ENCODE results near the gene RFX7. TPM values are rescaled to one million over a fixed set of nuclear protein-coding genes. Genes with fewer than 3 reads are reported as not detected.

RFX7 gene
- polyA plus RNA-seq, 3 donors: 22.0 to 25.3 (median 24.0) TPM

GRCh38 chr15:56052395-56053045, 191.2 kb downstream of the RFX7 start:
- DNase-seq (ENCODE audit: low read depth in 3 of 3, low spot score in 2 of 3): no peak

- DNase-seq (ENCODE audit: low read depth in 3 of 3, low spot score in 2 of 3): no peak
These were observed 192.0 kb downstream of the RFX7 start for GRCh38 chr15:56051676-56052075.

GRCh38 chr15:56049577-56049976, 194.1 kb downstream of the RFX7 start:
- DNase-seq (ENCODE audit: low read depth in 3 of 3, low spot score in 2 of 3): no peak

GRCh38 chr15:56047354-56047753, 196.3 kb downstream of the RFX7 start:
- DNase-seq (ENCODE audit: low read depth in 3 of 3, low spot score in 2 of 3): no peak

- no peak for DNase-seq (ENCODE audit: low read depth in 3 of 3, low spot score in 2 of 3)
These were observed 198.5 kb downstream of the RFX7 start for GRCh38 chr15:56045068-56045748.

- no peak for DNase-seq (ENCODE audit: low read depth in 3 of 3, low spot score in 2 of 3)
These were observed 200.4 kb downstream of the RFX7 start for GRCh38 chr15:56042982-56043980.

- no peak for DNase-seq (ENCODE audit: low read depth in 3 of 3, low spot score in 2 of 3)
These were observed 201.2 kb downstream of the RFX7 start for GRCh38 chr15:56042498-56042897.

- no peak for DNase-seq (ENCODE audit: low read depth in 3 of 3, low spot score in 2 of 3)
These were observed 201.6 kb downstream of the RFX7 start for GRCh38 chr15:56042031-56042430.

- peak in 2 of 3 donors; percentile 10 to 13 for DNase-seq (ENCODE audit: low read depth in 3 of 3, low spot score in 2 of 3)
These were observed 203.3 kb downstream of the RFX7 start for GRCh38 chr15:56040081-56041035.

- no peak for DNase-seq (ENCODE audit: low read depth in 3 of 3, low spot score in 2 of 3)
These were observed 205.0 kb downstream of the RFX7 start for GRCh38 chr15:56038707-56039106.

- DNase-seq (ENCODE audit: low read depth in 3 of 3, low spot score in 2 of 3): no peak
These were observed 205.7 kb downstream of the RFX7 start for GRCh38 chr15:56038015-56038414.

Other genes starting within 250 kb of the RFX7 start
- gene TEX9, start 121.5 kb upstream of the RFX7 start, polyA plus RNA-seq (ENCODE audit: insufficient read length in 3 of 3): 10 to 100 TPM; 24.2 to 35.0 (median 33.0) TPM
- gene MNS1, start 221.3 kb upstream of the RFX7 start, polyA plus RNA-seq (ENCODE audit: insufficient read length in 3 of 3): 10 to 100 TPM; 30.0 to 39.5 (median 36.7) TPM

Data from right renal cortex interstitium (tissue), 3 donors.